NCI-H2081 treated with DMSO at 0.1 percent for 48 hours (cell line): Measurements from ENCODE around the gene SSU72.
"Not testable (repeated sequence)": the region's sequence is repeated elsewhere in the genome, so short reads cannot be mapped to it uniquely, and the experiment has no call there.

Experiments used
- DNase-seq: peaks from one replicate; lab custom pipeline; 2025; lab: John Stamatoyannopoulos, UW

SSU72 gene

DNA sequence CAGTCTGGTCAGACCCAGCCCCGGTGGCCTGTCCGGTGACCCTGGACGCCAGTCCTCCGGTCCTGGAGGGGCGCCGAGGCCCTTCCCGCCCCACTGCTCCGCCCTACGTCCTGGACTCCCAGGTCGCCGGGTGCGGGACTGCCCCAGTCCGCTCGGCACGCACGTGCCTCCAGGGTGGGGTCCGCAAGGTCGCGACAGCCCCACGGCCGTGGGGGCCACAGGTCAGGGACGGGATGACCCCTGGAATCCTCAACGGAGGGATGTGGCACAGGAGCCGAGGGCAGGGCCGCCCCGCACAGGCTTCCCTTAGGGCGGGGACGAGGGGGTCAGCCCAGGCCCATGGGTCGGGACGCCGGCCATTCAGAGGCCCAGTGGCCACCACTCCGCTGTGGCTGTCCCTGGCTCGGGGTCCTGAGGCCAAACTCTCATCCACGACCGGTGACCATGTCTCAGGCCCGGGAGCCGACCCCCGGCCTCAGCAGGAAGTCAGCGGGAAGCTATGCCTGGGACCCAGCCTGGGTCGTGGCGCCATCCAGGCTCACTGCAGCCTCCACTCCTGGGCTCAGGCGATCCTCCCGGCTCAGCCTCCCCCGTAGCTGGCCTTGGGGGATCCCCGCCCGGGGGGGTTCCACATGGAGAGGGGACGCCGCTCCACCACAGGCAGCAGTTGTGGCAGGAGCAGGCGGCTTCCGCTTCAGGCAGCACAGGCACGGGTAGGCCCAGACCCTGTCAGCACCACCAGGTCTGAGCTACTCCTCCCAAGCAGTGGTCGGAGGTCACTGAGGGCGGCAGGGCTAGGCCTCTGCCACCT, 33.6 kb downstream of the SSU72 start:
- no peak for DNase-seq

DNA sequence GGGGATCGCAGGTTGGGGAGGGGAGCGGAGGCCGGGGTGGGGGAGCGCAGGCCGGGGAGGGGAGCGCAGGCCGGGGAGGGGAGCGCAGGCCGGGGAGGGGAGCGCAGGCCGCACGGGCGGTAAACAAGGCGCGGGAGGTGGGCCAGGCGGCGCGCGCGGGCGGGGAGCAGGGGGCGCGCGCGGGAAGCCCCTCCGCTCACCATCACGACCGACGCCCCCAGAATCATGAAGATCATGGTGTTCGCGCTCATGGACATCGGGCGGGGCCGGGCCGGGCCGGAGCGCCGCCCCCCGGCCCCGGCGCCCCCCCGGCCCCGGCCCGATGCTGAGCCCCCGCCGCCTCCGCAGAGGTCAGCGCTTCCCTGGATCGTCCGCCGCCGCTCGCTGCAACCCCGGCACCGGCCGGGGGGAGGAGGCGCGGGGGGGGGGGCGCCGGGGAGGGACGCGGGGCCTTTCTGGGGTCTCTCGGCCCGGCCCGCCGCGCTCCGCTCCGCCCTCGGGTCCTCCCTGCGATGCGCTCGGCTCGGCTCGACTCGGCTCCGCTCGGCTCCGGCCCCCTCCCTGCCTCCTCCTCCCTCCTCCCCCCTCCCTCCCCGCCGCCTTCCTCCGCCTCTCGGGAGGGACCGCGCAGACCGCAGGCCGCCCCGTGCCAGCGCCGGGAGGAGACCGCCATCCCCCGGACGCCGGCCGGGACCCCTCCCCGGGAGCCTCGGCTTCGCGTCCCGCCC, 34.4 kb downstream of the SSU72 start, which contains the start of gene TMEM240:
TMEM240 (minus strand) TSS at position 535 of the 728 bp plus-strand sequence; CDS start at position 257, 278 bp downstream.
- no peak for DNase-seq

DNA sequence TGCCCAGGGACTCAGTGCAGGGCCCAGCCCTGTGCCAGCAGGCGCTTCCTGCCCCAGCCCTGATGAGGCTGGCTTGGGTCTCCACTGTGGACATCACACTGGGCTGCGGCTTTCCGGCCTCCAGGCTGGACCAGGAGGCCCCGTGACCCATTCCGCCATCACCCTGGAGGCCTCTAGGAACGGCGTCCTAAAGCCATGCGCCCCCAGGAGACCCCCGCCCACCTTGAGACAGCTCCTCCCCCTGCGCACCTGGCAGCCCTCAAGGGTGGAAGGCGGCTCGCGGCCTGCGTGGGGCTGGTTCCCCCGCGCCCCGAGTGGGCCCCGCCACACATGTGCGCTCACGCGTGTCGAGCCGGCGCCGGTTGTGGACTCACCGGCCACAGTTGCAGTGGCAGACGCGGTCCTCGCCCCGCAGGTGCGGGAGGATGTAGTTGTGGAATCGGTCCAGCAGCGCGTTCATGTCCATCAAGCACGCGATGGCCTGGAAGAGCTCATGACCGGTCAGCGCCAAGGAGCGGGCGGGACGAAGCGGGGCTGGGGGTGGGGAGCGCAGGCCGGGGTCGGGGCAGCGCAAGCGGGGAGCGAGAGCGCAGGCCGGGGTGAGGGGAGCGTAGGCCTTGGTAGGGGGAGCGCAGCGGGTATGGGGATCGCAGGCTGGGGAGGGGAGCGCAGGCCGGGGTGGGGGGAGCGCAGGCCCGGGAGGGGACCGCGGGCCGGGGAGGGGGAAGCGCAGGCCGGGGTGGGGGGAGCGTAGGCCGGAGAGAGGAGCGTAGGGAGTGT, 35.2 kb downstream of the SSU72 start:
- DNase-seq, result no peak

DNA sequence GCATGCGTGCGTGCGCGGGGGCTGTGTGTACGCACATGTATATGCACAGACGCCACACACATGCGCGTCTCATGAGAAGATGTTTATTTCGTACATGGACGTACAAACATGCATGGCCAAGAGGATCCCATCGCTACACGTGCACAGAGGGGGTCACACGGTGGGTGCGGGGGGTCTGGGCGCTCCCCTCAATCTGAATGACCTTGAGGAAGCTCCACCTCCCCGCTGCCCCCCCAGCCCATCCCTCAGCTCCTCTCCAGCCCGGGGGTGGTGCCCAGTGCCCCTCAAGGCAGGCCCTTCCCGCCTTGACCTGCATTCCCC, 35.7 kb downstream of the SSU72 start:
- no peak for DNase-seq

DNA sequence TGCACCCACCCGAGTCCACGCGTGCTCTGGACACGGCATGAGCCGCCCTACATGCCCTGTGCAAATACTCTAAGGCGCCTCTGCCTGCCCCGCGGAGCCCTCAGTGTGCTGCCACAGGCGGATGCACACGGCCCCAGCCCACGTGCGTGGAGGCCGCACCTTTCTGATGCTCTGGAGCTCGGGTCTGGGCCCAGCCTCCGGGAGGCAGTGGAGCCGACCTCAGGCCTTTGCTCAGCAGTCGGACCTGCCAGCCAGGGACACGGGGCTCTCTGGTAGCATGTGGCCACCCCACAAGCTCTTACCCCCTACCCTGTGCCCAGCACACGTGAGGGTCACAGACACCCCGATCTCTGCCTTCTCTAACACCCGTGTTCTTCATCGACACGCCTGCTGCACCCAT, 36.3 kb downstream of the SSU72 start:
- DNase-seq, result no peak

DNA sequence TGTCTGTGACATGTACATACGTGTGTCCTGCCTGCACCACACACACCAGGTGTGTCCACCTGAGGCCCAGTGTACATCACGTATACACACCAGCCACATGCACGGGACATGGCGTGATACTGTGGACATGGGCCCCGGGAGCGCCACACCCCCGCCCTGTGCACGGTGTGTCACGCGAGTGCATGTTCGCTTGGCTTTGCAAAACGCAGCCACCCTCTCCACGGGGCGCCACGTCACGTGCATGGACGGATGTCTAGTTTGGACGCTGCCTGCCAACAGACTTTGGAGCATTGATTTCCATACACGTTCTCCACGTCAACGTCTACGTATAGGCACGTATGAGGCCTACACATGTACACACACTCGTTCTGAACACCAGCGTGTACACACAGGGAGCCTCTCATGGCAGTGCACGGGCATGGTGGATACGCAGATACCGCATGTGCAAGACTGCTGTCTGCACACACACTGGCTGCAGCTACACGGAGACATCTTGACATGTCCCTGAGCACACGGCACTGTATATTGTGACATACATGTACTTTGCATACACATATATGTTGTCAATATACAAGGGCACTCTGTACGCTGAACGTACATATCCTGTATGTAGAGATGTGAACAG, 36.9 kb downstream of the SSU72 start:
- no peak for DNase-seq

DNA sequence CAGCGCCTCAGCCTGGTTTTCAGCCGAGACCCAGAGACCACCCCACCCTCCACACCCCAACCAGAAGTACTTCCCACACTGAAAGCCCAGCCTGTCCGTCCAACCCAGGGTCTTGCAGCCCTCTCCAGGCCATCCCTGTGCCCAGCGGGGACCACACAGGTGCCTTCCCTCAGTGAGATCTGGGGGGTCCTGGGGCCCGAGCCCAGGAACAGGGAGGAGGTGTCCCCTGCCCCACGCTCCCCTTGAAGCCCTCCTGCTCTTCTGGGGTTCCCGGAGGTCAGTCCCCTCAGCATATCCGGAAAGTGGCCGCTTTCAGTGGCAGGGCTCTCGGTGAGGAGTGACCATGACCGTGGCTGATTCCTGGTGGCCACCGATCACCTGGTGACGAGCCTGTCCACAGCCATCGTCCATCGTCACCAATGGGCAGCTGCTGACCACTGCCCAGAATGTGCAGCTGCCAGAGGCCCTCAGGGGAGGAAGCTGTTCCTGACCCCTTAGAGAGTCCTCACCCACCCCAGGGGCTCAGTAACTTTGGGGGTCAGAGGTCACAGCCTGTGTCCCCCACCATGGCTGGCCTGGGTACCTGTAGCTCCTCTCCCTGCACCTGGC, 37.6 kb downstream of the SSU72 start:
- DNase-seq, result no peak

DNA sequence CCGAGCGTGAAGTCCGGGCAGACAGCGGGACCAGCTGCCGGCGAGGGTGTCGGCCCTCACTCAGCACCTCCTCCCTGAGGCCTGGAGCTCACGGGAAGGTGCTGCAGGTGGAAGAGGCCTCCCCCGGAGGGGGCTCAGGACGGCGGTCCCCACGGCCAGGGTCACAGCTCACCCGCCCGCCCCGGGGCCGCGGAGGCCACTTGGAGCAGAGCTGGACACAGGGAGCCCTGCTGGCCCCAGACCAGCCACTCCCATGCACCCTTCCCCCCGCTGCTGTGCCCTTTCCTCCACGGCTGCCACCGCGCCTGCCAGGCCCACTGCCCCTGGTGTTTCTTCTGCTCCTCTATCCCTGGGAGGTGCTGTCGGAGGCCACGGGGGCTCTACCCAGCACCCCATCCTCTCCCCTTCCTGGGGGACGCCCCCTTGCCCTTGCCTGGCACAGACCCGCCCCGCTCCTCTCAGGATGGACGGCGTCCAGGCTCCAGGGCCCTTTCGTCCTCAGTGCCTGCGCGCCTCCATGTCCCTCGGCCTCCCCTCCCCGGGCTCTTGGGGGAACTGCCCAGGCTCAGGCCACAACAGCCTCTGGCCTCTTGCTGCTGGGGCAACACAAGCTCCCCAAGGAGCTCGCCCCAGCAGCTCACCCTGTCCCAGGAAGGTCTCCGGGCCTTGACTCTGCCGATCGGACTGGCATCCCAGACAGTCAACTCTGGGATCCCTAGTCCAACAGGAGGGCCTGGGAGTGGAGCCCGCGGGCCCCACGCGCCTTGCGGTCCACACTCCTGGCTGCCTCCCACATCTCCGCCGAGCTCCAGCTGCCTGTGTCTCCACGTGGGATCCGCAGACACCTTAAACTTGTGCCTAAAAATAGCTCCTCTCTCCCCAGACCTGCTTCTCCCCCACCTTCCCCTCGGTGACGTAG, 38.4 kb downstream of the SSU72 start:
- no peak for DNase-seq

DNA sequence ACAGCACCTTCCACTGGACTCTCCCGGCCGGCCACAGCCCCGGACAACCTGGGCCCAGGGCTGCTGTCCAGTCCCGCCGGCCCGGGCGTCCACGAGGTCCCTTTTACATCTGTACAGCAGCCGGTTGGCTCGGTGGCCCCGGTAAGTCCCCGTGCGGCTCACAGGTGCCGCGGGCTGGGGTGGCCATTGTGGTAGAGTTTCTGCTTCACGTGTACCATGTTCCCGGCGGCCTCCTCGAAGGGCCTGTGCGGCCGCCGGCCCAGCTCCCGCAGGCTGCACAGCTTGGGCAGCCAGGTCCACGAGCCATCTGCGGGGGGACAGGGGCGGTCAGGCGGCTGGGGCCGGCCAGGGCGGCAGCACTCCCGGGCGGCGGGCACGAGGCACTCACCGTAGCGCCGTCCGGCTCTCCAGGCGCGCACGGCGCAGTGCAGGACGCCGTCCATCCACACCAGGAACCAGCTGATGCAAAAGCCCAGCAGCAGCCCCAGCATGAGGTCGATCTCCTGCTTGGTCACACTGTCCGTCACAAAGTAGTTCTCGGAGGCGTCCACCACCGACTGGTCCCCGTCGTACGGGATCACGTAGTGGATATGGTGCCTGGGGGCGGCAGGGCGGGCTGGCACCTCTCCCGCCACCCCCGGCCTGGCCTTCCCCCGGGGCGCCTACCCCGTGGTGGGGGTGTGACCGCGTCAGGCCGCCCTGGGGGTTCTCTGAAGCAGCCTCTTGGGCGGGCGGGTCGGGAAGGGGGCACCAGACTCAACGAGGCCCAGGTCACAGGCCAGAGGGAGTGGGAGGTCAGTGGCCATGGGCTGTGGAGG, 39.3 kb downstream of the SSU72 start:
- no peak for DNase-seq

DNA sequence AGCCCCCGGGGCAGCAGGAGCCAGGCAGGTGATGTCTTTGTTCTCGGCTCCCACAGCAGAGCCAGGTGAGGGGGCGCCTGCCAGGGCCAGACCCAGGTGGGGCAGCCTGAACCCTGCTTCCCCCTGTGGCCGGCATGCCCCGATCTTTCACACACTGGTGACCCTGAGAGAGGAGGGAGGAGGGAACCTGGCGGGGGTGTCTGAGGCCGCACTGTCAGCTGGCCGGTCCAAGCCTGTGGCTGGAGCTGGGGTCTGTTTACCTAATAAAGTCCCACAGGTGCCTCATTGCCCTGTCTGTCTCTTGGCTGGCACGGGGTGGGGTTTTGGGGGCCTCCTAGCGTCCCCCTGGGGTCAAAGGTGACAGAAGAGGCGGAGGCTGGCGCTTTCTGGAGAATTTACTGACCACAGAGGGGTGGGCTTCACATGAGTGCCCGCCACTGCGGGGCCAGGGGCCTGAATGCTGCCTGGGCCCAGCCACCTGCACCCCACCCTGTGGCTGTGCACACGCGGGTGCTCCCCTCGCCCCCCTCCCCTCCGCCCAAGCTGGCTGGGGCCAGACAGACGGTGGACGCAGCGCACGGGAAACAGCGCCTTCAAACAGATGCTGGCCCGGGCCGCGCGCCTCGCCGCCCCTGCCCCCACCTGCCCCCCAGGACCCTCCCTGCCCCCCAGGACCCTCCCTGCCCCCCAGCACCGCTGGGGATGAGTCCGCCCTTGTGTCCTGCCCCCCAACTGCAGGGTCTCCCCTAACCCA, 40.1 kb downstream of the SSU72 start:
- DNase-seq, result no peak

DNA sequence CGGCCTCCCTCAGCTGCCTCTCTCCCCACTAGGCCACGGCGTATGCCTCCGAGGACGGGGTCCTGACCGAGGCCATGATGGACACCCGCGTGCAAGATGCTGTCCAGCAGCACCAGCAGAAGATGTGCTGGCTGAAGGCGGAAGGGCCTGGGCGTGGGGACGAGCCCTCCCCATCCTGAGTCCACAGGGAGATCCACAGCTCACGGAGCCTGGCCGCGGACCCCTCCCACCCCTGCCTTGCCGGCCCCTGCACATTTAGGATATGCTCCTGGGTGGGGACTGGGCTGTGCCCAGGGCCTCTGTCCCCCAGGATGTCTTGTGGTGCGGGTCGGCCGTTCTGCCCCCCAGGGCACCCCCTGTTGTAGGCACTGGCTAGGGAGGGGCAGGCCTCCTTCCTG, 40.8 kb downstream of the SSU72 start:
- DNase-seq, result not testable (repeated sequence)

DNA sequence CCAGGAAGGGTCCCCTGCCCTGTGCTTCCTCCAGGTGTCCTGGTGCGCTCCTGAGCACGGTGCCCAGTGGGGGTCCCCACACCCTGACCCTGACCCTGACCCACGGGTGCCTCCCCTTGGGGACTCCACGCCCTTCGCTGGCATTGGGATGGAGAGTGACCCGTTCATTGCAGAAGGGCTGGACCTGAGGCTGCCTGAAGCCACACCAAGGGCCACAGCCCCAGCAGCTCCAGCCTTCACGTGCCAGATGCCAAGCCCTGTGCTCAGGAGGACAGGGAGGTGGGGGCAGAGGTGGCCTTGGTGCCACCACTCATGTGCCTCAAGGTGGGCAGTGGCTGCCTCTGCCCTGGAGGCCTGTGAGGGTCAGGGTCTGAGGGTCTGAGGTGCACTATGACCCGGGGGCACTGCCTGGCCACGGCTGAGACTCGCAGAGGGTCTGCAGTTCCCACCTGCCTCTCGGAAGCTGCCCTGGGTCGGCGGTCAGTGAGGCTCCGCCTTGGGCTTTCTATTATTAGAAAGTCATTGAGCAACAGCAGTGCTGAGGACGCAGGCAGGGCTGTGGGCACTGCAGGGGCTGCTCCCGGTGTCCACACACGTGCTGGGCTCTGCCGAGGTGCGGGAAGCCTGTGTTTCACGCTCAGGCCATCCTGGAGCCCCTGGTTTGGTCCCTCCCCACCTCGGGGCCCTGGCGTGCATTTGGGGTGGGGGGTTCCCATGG, 41.3 kb downstream of the SSU72 start:
- not testable (repeated sequence) for DNase-seq

DNA sequence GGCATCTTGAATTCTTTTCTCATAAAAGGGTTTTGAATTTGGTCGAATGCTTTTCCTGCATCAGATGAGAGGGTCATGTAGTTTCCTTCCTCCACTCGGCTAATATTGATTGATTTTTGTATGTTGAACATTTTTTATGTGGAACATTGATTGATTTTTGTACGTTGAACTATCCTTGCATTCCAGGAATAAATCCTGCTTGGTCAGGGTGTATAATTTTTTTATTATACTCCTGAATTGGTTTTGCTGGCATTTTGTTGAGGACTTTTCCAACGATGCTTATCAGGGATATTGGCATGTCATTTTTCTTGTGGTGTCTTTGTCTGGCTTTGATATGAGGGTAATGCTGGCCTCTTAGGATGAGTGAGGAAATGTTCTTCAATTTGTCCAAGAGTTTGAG, 42.7 kb downstream of the SSU72 start:
- no peak for DNase-seq

DNA sequence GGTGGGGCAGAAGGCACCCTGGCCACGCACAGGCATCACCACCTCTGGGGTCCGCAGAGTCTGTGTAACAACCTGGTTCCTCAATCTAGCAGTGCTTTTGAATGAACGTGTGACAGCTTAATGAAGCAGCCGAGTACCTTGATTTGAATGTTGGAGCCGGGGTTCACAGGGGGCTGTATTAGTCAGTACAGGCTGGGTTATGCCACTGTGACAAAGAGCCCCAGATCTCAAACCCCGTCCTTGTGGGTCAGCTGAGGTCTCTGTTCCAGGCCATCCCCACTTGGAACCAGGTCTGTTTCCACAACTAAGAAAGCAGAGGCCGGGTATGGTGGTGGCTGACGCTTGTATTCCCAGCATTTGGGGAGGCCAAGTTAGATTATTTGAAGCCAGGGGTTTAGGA, 44.7 kb downstream of the SSU72 start:
- no peak for DNase-seq

DNA sequence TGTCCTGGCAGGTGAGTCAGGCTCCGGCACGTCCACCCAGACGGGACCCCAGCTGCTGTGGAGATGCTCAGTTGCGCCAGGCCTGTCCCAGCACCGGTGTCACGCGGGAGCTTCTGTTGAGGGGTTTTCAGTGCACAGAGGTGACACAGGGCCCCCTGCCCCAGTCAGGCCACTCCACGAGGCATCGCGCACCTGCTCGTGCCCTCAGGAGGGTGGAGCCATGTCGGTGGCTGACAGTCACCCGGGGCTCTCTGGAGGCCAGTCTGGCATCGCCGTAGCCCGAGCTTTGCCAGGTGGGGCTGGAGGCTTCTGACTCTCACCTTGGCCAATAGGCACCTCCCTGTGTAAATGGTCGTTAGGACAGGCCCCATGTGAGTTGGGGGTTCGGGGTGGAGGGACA, 45.3 kb downstream of the SSU72 start:
- no peak for DNase-seq

DNA sequence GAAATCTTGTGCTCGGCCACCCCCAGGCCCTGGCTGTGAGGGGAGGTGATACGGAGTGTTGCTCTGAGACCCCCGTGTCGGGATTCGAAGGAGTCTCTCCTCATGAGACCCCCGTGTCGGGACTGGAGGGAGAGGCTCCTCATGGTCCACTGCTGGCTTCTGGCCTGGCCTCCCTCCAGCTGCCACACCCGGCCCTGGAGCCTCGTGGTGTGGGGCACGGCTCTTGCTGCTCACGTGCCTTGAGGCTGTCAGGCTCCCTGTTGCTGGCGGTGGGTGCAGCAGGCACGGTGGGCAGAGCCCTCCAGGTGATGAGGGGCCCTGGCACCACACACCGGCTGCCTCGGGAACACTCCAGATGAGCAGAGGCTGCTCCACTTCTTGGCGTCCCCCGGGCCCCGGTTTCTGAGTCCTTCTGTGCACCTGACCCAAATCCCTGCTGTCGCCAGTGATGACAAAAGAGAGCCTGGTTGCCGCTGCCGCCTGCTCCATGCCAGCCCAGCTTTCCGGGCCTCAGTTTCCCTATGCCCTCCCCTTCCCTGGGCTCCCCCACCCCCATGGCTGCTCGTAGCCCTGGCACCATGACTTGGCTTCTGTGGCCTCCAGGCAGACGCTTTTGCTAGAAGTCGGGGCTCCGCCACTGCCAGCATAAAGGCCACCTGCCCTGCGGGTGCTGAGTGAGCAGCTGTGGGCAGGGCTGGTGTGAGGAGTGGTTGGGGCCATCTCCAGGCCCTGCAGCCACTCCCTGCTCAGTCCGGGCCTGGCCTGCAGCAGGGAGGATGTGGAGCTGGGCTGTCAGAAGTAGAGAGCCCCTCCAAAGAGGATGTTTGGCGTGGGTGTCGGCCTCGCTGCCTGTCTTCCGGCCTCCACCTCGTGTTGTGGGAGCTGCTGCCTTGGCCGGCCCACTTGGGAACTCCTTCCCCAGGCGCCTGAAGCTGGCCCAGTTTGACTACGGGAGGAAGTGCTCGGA, 46.1 kb downstream of the SSU72 start:
- DNase-seq, result no peak

DNA sequence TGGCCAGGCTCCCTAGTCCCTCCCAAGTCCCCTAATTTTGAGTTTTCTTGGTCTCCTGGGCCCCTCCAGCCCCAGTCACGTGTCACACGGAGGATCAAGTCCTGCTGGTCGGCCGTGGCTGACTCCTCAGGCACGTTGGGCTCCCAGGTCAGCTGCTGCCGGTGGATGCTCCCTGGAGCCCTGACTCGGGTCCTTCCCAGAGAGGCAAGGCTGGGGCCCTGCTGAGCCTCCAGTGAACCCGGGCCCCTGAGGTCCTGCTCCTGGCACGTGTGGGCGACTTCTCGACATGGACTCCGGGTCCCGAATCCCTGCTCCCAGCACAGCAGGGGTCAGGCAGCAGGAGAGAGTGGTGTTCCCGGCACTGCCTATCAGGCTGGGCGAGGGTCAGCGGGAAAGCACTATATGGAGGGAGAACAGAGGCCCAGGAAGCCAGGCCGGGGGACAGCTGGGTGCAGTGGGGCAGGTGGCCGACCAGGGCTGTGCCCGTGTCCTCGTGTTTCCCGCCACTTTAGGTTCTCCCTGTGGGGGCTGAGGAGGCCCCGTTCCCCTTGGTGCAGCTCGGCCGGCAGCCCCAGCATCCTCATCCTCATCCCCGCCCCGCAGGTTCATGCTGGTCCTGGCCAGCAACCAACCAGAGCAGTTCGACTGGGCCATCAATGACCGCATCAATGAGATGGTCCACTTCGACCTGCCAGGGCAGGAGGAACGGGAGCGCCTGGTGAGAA, 47.4 kb downstream of the SSU72 start:
- no peak for DNase-seq
